Body of pancreas (tissue), 4 donors: ENCODE results near the gene KIF26A.

ENCODE experiments used
- CTCF ChIP-seq, 7 experiments: fragments of 450-650 bp in 4 of 7; fragments of 200-600 bp in 3 of 7; sonication (generic) in 3 of 7; IDR thresholded peaks; one replicate each; pipeline ENCODE4 v1.5.1; 2016 to 2019; ENCODE audit warnings: antibody characterized with exemption in 7 of 7
- POLR2A ChIP-seq, 3 donors: fragments of 450-650 bp; IDR thresholded peaks; one replicate each; pipeline ENCODE4 v1.6.1; 2016; ENCODE audit warnings: antibody characterized with exemption in 3 of 3, mild to moderate bottlenecking in 2 of 3

GRCh38 chr14:104196461-104197140 lies 58.2 kb downstream of the KIF26A start:
- TF ChIP-seq POLR2A (IDR thresholded peaks at IDR 0.05) (no peak), CTCF (IDR thresholded peaks at IDR 0.05) (no peak)
